Measurements from ENCODE around the gene C2orf92.
"Not testable (repeated sequence)": the region's sequence is repeated elsewhere in the genome, so short reads cannot be mapped to it uniquely, and the experiment has no call there.

The C2orf92 gene

DNA sequence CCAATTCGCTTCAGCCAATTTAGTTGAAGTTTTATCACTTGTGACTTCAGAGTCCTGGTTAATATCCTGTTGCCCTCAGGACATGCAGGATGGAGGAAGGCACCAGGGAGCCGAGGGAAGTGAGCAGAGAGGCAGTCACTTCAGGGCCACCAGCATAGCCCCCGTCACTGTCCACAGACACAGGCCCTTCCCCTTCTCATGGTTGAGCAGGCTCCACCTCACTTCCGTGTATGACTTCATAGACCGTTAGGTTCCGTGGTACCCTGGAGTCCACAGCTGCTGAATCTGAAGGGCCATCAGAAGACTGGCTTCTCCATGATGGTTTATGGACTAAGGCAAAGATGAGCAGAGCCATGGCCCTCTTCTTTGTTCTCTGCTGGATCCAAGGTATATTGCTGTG is at the start of gene C2orf92:
Gene C2orf92, plus strand, starts transcription at position 266 of the 400 bp plus-strand sequence. Its CDS starts 76 bp downstream, at position 342.
- TF ChIP-seq, protein P1, sequence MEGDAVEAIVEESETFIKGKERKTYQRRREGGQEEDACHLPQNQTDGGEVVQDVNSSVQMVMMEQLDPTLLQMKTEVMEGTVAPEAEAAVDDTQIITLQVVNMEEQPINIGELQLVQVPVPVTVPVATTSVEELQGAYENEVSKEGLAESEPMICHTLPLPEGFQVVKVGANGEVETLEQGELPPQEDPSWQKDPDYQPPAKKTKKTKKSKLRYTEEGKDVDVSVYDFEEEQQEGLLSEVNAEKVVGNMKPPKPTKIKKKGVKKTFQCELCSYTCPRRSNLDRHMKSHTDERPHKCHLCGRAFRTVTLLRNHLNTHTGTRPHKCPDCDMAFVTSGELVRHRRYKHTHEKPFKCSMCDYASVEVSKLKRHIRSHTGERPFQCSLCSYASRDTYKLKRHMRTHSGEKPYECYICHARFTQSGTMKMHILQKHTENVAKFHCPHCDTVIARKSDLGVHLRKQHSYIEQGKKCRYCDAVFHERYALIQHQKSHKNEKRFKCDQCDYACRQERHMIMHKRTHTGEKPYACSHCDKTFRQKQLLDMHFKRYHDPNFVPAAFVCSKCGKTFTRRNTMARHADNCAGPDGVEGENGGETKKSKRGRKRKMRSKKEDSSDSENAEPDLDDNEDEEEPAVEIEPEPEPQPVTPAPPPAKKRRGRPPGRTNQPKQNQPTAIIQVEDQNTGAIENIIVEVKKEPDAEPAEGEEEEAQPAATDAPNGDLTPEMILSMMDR (IDR thresholded peaks at IDR 0.05) = no peak
- Histone ChIP-seq H3K27ac (no peak within 1 kb of the TSS), H3K4me3 (no peak within 1 kb of the TSS)
- no peak for DNase-seq (ENCODE audit: low spot score)

DNA sequence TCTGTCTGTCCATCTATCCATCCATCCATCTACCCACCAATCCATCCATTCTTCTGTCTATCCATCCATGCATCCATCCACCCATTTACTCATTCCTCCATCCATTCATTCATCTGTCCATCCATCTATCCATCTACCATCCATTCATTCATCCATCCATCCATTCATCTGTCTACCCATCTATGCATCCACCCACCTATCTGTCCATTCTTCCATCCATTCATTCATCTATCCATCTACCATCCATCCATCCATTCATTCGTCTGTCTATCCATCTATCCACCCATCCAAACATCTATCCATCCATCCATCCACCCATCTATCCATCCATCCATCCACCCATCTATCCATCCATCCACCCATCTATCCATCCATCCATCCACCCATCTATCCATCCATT is 49.0 kb upstream of the C2orf92 start:
- not testable (repeated sequence) for DNase-seq (ENCODE audit: low spot score); H3K27ac ChIP-seq; H3K4me3 ChIP-seq

DNA sequence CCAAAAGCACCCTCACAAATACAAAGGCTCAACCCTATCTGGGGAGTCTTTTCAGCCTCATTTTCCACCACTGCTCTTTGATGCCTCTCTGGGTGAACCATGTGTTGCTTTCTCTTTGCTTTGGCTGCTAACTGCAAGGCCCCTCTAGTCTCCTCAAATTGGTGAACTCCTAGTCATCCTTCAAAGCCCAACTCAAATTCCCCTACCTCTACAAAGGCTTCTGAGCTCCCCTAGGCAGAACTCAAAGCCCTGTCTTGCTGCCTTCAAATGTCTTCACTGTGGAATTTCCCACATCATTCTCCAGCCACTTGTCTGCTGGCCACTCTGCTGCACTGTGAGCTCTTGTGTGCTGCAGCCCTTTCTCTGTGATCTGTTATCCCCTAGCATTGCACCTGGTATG is 46.5 kb upstream of the C2orf92 start:
- not testable (repeated sequence) for H3K27ac ChIP-seq; DNase-seq (ENCODE audit: low spot score); H3K4me3 ChIP-seq

DNA sequence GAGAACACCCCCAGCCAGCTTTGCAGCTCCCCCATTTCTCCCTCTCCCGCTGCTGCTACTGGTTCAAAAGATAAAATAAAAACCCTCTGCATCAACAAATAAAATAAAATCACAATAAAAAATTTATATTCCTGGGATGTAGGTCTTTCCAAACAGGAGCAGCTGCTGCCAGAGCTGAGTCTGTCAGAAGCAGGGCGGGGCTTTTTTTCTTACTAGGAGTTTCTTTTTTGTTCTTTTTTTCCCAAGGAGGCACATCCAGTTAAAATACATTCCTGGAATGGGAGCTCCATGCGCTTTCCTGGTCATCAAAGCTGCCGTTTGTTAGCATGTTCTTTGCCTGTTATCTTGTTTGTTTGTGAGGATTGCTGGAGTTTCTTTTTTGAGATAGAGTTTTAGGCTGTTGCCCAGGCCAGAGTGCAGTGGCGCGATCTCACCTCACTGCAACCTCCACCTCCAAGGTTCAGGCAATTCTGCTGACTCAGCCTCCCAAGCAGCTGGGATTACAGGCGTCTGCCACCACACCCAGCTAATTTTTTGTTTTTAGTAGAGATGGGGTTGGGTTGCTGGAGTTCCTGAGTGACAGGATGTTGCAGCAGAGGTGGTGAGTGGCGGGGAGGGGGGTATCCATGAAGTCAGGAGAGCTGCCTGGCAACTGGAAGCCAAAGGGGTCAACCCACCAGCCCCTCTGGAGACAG is 44.0 kb upstream of the C2orf92 start:
- H3K27ac ChIP-seq; H3K4me3 ChIP-seq; DNase-seq (ENCODE audit: low spot score): not testable (repeated sequence)

DNA sequence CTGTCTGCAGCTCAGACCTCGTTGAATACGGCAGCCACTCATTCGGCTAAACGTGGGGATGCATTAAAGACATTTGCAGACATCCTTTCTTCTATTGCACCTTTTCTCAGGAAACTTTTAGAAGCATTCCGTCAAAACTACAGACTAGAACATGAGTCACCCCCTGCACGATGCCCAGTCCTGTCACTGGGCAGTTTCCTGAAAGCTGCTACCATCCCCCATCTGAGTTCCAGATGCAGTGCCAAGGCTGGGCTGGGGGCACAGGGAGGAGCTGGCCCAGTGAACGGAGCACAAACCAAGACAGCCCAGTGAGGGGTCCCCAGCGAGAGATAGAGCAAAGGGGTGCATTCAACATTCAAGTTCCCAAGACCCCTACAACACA is 43.5 kb upstream of the C2orf92 start:
- not testable (repeated sequence) for DNase-seq (ENCODE audit: low spot score); H3K27ac ChIP-seq

DNA sequence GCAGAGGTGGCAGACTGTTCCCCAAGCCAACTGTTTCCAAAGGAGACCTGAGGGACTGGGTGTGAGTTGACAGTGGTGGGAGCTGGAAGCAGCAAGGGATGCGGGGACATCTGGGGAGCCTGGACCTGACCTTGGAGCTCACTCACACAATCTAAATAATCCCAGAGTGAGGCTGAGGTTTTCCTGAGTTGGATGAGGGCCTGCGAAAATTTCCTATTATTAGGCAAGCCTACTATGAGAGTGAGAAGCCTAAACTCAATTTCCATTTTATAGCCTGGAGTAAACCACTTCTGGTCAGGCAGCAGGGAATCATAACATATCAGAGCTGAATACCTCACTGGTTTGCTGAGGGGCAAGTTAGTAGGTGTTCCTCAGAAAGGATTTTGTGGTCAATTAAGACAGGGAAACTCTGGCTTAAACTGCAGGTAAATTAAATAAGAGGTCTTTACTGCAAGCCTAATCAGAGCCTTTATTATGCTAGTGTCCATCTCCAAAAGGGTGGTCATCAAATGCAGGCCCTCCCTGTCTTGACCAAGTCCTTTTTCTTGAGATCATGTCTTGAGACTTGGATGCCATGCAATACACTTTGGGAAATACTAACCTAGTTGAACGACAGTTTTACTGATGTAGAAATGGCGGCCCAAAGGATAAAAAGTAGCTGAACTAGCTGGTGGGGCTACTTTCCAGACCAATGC is 25.3 kb upstream of the C2orf92 start:
- DNase-seq (ENCODE audit: low spot score) = peak; percentile 19
- H3K4me3 ChIP-seq = no peak overlapping the region
- TF ChIP-seq, protein P1 (IDR thresholded peaks at IDR 0.05) = no peak
- no peak overlapping the region for H3K27ac ChIP-seq

More for the DNA sequence above, 43.5 kb upstream of the C2orf92 start:
- not testable (repeated sequence) for H3K4me3 ChIP-seq

DNA sequence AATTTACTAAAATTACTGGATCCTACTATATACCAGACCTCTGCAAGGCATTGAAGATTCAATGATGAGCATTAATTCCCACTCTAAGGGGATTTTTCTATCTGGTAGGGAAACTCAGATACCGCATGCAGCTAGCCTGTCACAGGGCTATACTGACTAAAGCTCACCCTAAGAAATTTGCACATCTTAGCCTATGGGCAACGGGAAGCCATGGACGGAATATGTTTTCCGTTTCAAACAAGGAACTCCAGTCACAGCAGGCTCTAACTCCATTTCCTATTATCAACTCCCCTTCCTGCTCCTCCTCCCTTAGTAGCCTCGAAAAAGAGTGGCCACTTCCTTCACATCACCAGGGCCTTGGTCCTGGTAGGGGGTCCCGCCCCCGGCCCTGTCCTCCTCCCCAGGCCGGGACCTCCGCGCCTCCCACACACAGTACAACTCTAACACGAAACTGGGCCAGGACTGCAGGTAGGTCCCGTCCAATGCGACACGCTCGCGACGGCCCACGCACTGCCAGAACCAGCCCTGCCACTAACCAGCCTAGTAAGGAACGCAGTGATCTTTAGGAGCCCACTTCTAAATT is 24.3 kb upstream of the C2orf92 start:
- peak overlapping the region; percentile 93 for H3K4me3 ChIP-seq
- peak overlapping the region; percentile 90 to 92 for H3K27ac ChIP-seq
- TF ChIP-seq, protein P1 (IDR thresholded peaks at IDR 0.05) = no peak
- no peak for DNase-seq (ENCODE audit: low spot score)

DNA sequence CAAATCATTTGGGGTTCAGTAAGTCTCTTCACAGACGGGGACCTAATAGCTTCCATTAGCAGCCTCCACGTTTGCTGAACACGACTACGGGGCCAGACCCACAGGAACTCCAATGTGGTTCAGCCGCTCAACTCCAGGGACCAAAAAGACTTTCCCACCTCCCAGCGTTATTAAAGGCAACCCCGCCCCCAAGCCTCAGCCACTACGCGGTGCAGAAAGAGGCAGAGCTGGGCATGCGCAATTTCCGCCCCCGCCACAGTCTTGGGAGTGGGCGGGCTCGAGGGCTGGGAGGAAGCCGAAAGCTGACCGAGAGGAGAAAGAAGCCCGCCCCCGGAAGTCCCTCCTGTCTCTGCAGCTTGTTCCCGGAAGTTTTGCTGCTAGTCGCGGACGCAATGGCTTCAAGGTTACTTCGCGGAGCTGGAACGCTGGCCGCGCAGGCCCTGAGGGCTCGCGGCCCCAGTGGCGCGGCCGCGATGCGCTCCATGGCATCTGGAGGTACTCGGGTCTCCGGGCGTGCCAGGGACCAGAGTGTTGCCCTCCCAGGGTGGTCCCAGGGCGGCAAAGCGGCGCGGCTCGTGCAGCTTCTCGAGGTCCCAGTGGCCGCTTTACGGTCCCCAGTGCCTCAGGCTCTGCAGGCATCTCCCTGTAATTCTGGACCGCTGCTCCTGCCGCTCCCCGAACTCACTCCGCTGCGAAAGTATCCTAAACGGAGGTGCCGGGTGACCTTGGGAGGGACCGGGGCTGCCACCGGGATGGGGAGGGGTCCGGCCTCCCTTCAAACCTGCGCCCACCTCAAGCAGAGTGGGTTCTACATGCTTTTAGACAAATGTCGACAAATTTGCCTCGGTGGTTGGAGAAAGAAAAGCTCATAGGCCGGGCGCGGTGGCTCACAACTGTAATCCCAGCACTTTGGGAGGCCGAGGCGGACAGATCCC is 23.6 kb upstream of the C2orf92 start, which contains the start of gene COX5B:
Gene COX5B, plus strand, starts transcription at position 368 of the 935 bp plus-strand sequence. Its CDS starts 25 bp downstream, at position 393.
- H3K27ac ChIP-seq = peak within 1 kb of the TSS; percentile 90 to 92
- TF ChIP-seq, protein P1 (IDR thresholded peaks at IDR 0.05) = peak; percentile 14
- DNase-seq (ENCODE audit: low spot score) = peak; percentile 99

More for the DNA sequence above, 23.6 kb upstream of the C2orf92 start, which contains the start of gene COX5B:
- peak within 1 kb of the TSS; percentile 93 for H3K4me3 ChIP-seq

All from coronary artery (tissue), 2 donors.